Activated CD4-positive, CD25-positive, alpha-beta regulatory T cell (primary cell): Measurements from ENCODE around the gene NR5A1.

ENCODE experiments used
- DNase-seq, 4 experiments: peaks; one replicate each; lab custom pipeline; 2025; lab: John Stamatoyannopoulos, UW

Gene NR5A1

GRCh38 chr9:124440786-124441185, 66.4 kb downstream of the NR5A1 start:
- DNase-seq = no peak

GRCh38 chr9:124439686-124440243, 67.4 kb downstream of the NR5A1 start:
- DNase-seq = no peak

- DNase-seq = no peak
Observed at GRCh38 chr9:124439086-124439485, 68.1 kb downstream of the NR5A1 start.

GRCh38 chr9:124438091-124438490, 69.1 kb downstream of the NR5A1 start:
- no peak for DNase-seq

GRCh38 chr9:124437086-124437485, 70.1 kb downstream of the NR5A1 start:
- no peak for DNase-seq

GRCh38 chr9:124436320-124436719, 70.9 kb downstream of the NR5A1 start:
- DNase-seq = no peak
